ENCODE data around the gene POU6F1. TPM values are rescaled to one million over a fixed set of nuclear protein-coding genes. Genes with fewer than 3 reads are reported as not detected.

The POU6F1 gene, protein sequence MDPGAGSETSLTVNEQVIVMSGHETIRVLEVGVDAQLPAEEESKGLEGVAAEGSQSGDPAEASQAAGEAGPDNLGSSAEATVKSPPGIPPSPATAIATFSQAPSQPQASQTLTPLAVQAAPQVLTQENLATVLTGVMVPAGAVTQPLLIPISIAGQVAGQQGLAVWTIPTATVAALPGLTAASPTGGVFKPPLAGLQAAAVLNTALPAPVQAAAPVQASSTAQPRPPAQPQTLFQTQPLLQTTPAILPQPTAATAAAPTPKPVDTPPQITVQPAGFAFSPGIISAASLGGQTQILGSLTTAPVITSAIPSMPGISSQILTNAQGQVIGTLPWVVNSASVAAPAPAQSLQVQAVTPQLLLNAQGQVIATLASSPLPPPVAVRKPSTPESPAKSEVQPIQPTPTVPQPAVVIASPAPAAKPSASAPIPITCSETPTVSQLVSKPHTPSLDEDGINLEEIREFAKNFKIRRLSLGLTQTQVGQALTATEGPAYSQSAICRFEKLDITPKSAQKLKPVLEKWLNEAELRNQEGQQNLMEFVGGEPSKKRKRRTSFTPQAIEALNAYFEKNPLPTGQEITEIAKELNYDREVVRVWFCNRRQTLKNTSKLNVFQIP
- 21.2 TPM for polyA plus RNA-seq (2012; ENCODE audit: insufficient read length, low read depth)

DNA sequence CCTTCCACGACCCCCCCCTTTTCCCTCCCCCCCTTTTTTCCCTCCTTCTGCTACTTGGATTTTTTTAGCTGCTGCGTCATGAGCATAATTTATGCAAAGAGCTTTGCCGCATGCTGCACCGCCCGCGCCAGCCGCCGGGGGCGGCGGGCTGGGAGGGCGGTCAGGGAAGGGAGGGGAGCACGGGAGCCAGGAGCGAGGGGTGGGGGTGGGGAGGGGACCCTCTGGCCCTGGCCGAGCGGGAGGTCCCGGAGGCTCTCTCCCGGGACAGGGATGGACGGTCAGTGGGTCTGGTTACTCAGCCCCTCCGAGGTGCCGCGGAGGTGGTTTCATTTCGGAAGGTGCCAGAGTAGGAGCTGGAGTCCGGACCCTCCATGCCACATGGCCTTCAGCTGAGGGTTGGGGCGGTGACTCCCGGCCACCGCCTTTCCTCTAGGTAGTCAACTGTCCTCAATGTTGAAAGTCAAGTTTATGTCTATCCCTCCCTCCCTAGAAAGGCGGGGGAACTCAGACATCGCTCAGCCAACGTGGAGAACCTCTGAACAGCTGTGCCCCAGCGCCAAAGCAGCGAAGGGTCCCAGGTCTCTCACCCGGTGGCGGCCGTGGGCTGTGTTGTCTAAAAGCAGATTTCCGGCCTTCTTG is at the start of gene POU6F1:
TSS of gene POU6F1 (minus strand) at position 95 of the 639 bp plus-strand sequence. CDS start 11,226 bp downstream, outside the sequence.
- TF ChIP-seq SIN3A (IDR thresholded peaks at IDR 0.05; ENCODE audit: borderline replicate concordance, insufficient read depth, low read length) = peak; percentile 89; the same call in 1 of the 2 replicates
- TF ChIP-seq, protein P1, sequence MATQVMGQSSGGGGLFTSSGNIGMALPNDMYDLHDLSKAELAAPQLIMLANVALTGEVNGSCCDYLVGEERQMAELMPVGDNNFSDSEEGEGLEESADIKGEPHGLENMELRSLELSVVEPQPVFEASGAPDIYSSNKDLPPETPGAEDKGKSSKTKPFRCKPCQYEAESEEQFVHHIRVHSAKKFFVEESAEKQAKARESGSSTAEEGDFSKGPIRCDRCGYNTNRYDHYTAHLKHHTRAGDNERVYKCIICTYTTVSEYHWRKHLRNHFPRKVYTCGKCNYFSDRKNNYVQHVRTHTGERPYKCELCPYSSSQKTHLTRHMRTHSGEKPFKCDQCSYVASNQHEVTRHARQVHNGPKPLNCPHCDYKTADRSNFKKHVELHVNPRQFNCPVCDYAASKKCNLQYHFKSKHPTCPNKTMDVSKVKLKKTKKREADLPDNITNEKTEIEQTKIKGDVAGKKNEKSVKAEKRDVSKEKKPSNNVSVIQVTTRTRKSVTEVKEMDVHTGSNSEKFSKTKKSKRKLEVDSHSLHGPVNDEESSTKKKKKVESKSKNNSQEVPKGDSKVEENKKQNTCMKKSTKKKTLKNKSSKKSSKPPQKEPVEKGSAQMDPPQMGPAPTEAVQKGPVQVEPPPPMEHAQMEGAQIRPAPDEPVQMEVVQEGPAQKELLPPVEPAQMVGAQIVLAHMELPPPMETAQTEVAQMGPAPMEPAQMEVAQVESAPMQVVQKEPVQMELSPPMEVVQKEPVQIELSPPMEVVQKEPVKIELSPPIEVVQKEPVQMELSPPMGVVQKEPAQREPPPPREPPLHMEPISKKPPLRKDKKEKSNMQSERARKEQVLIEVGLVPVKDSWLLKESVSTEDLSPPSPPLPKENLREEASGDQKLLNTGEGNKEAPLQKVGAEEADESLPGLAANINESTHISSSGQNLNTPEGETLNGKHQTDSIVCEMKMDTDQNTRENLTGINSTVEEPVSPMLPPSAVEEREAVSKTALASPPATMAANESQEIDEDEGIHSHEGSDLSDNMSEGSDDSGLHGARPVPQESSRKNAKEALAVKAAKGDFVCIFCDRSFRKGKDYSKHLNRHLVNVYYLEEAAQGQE (IDR thresholded peaks at IDR 0.05; ENCODE audit: insufficient read depth in 1 of 2, low read depth in 2 of 2, low read length in 2 of 2) = no peak
- peak; percentile 58; the same call in 1 of the 2 replicates for TF ChIP-seq TAF1 (IDR thresholded peaks at IDR 0.05; ENCODE audit: borderline replicate concordance, insufficient read depth, low read length)
- TF ChIP-seq POLR2AphosphoS5 (IDR thresholded peaks at IDR 0.05; ENCODE audit: low read depth, low read length) = no peak; the same call in 1 of the 2 replicates
- no peak for TF ChIP-seq FOXP2 (optimal IDR thresholded peaks at IDR 0.05; ENCODE audit: borderline replicate concordance, extremely low read depth, extremely low read length, insufficient read depth)

DNA sequence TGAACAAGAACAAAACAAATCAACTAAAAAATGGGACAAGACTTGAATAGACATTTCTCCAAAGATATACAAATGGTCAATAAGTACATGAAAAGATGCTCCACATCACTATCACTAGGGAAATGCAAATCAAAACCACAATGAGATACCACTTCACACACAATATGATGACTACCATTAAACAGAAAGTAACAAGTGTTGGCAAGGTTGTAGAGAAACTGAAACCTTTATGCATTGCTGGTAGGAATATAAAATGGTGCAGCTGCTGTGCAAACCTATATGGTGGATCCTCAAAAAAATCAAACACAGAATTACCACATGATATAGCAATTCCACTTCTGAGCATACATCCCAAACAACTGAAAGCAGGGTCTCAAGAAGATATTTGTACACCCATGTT is 47.2 kb upstream of the POU6F1 start:
- TF ChIP-seq, protein P1 (IDR thresholded peaks at IDR 0.05; ENCODE audit: insufficient read depth in 1 of 2, low read depth in 2 of 2, low read length in 2 of 2) = no peak
- TF ChIP-seq POLR2AphosphoS5 (IDR thresholded peaks at IDR 0.05; ENCODE audit: low read depth, low read length) (no peak), SIN3A (IDR thresholded peaks at IDR 0.05; ENCODE audit: borderline replicate concordance, insufficient read depth, low read length) (no peak), TAF1 (IDR thresholded peaks at IDR 0.05; ENCODE audit: borderline replicate concordance, insufficient read depth, low read length) (no peak), FOXP2 (optimal IDR thresholded peaks at IDR 0.05; ENCODE audit: borderline replicate concordance, extremely low read depth, extremely low read length, insufficient read depth) (no peak)

DNA sequence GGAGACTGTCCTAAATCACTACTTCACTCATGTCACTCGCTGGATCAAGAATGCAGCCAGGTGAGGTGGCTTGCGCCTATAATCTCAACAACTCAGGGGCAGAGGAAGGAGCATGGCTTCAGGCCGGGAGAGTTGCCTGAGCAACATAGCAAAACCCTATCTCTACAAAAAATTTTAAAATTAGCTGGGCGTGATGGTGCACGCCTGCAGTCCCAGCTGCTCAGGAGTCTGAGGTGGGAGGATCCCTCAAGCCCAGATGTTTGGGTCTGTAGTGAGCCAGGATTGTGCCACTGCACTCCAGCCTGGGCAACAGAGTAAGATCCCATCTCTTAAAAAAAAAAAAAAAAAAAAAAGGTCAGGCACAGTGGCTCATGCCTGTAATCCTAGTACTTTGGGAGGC is 46.4 kb upstream of the POU6F1 start:
- TF ChIP-seq, protein P1 (IDR thresholded peaks at IDR 0.05; ENCODE audit: insufficient read depth in 1 of 2, low read depth in 2 of 2, low read length in 2 of 2) = no peak
- TF ChIP-seq FOXP2 (optimal IDR thresholded peaks at IDR 0.05; ENCODE audit: borderline replicate concordance, extremely low read depth, extremely low read length, insufficient read depth) (no peak), TAF1 (IDR thresholded peaks at IDR 0.05; ENCODE audit: borderline replicate concordance, insufficient read depth, low read length) (no peak), SIN3A (IDR thresholded peaks at IDR 0.05; ENCODE audit: borderline replicate concordance, insufficient read depth, low read length) (no peak)

DNA sequence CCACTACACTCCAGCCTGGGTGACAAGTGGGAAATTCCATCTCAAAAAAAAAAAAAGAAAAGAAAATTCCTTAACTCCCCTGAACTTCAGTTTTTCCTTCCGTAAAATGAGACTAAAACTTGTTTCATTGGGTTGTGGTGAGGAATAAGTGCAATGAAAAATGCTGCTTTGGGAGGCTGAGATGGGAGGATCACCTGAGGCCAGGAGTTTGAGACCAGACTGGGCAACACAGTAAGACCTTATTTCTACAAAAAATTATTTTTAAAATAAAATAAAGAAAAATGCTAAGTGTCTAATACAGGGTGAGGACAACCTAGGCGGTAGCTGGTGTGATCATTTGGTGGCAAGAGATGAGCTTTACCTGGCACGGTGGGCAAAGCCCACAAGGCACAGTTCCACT is 45.5 kb upstream of the POU6F1 start:
- TF ChIP-seq POLR2AphosphoS5 (IDR thresholded peaks at IDR 0.05; ENCODE audit: low read depth, low read length) (no peak), SIN3A (IDR thresholded peaks at IDR 0.05; ENCODE audit: borderline replicate concordance, insufficient read depth, low read length) (no peak)

DNA sequence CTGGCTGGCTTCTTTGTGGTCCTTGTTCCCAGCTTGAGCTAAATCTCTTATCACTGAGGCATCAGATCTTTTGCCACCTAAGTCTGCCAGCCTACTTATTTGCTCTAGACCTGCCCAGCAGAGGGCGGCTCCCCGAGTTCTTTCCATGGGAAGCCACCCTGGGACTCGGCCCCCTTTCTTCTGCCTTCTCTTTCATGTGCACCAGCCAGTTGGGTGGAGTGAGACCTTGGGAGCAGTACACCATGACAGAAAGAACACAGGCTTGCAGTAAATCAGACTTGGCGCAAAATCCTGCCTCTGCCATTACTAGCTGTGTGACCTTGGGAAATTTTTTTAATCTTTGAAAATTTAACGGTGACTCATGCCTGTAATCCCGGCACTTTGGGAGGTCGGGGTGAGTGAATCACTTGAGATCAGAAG is 44.9 kb upstream of the POU6F1 start:
- TF ChIP-seq POLR2AphosphoS5 (IDR thresholded peaks at IDR 0.05; ENCODE audit: low read depth, low read length) = no peak
- TF ChIP-seq SIN3A (IDR thresholded peaks at IDR 0.05; ENCODE audit: borderline replicate concordance, insufficient read depth, low read length) = no peak
- no peak for TF ChIP-seq TAF1 (IDR thresholded peaks at IDR 0.05; ENCODE audit: borderline replicate concordance, insufficient read depth, low read length)
- no peak for TF ChIP-seq FOXP2 (optimal IDR thresholded peaks at IDR 0.05; ENCODE audit: borderline replicate concordance, extremely low read depth, extremely low read length, insufficient read depth)
- TF ChIP-seq, protein P1 (IDR thresholded peaks at IDR 0.05; ENCODE audit: insufficient read depth in 1 of 2, low read depth in 2 of 2, low read length in 2 of 2) = no peak
